NCI-H526 (cell line): ENCODE data around the gene SRF.
A peak's percentile ranks its signal among the peaks of the same experiment; 100 is the strongest.

Experiments
- DNase-seq, 2 experiments: peaks; one replicate each; lab custom pipeline; 2025; lab: John Stamatoyannopoulos, UW

The SRF gene

DNA sequence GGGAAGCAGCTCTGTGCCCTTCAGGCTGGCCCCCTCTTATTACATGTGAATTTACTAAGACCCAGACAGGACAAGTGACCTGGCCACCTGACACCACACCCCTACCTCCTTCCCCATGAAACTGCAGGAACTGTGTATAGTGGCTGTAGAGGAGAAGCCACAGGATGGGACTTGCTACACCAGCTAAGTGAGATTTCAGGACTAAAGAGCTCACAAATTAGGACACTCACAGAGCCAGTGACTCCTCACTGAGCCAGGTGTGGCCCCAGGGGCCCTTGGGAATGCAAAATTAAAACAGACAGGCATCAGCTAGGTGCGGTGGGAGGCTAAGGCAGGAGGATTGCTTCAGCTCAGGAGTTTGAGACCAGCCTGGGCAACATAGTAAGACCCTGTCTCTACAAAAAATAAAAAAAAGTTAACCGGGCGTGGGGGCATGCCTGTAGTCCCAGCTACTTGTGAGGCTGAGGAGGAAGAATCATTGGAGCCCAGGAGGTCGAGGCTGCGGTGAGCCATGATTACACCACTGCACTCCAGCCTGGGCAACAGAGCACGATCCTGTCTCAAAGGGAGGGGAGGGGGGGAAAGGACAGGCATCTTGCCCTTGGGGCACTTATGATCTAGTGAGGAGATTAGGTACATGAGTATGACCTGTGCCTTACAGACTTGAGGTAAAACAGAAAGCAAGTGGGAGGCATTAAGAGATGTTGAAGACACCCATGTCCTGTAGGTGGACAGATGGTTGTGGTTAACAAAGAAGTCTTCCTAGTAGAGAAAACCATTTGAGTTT lies 23.2 kb upstream of the SRF start:
- no peak for DNase-seq

DNA sequence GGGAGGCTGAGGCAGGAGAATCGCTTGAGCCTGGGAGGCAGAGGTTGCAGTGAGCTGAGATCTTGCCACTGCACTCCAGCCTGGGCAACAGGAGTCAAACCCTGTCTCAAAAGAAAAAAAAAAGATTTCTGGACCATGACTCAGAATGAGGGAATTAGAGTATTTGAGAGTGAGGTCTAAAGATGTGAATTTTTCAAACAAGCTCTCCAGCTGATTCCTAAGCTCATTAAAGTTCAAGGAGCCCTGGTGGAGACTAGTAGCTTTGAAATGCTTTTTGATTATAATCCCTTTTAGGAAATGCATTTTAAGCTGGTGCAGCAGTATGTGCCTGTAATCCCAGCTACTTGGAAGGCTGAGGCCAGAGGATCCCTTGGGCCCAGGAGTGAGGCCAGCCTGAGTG lies 21.8 kb upstream of the SRF start:
- no peak for DNase-seq

DNA sequence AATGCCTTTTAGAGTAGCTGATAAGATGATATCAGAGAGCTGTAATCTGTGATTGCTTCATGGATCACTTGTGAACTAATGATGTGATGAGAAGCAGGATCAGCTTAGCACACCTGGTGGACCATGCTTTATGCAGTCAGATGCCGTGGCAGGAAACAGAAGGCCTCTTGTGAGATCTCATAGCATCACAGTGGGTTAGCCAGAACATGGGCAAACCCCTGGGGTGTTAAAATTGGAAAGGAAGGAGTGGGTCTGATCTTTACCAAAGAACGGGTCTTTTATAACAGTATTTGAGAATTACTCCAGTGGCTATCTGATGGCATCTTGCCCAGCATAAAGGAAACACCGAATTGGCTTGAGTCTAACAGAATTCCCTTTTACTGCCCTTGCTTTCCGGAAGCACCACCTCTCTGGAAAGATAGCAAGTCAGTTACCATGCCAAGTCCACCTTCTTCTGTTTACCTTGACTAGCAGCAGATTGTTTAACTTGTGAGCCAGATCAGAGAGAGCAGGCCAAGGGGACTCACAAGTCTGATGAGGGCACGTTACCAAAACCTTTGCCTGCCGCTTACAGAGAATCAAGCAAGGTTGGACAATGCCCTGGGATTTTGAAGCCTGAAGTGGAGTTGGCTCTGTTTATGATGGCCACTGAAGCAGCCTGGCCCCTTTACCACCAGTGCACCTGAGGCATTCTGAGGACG lies 20.9 kb upstream of the SRF start:
- DNase-seq, result no peak

DNA sequence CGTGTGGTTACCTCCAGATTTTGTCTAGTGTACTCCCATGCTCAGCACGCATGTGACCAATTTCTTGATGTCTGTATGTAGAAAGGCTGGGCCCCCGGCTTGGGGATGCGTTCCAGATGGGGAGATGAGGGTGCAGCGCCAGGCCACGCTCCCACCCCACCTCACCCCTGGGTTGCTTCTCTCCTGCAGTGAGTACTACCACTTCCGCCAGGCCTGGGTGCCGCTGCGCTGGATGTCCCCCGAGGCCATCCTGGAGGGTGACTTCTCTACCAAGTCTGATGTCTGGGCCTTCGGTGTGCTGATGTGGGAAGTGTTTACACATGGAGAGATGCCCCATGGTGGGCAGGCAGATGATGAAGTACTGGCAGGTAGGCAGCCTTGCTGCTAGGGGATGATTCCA lies 11.5 kb upstream of the SRF start:
- DNase-seq, result no peak

DNA sequence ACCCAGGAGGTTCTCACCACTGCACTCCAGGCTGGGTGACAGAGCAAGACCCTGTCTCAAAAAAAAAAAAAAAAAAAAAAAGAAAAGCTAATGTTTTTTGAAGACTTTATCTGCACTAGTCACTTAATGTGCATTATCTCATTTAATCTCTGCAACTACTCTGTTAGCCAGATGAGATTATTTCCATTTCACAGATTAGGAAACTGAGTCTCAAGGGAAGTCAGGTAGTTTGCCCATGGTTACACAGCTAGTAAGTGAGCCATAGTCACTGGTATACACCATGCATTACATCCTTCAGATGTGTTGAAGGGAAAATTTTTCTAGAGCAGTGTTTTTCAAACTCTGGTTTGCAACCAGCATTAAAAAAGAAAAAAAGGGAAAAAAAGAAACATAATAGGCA lies 7.2 kb upstream of the SRF start:
- DNase-seq, result no peak

DNA sequence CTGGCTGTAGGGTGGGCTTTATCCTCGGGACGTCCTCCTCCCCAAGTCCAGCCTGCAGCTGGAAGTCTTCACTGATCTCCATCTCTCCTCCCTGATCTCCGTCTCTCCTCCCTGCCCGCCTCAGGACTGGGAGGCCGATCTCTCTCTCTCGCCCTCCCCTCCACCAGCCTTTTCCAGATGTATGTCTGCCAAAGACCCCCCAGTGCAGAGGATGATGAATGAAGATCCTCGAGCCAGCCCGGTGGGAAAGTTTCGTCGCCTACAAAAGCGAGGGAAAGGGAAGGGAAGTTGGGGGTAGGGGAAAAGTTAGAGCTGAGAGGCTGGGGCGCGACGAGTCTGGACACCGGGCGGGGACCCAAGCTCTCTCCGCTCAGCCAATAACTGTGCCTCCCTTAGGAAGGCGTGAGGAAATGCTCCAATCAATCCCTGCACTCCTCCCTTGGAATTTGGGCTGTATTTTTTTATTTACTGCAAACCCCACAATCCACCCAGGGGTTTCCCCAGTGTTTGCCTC lies 595 bp upstream of the SRF start:
- DNase-seq, result peak; percentile 85 to 88

DNA sequence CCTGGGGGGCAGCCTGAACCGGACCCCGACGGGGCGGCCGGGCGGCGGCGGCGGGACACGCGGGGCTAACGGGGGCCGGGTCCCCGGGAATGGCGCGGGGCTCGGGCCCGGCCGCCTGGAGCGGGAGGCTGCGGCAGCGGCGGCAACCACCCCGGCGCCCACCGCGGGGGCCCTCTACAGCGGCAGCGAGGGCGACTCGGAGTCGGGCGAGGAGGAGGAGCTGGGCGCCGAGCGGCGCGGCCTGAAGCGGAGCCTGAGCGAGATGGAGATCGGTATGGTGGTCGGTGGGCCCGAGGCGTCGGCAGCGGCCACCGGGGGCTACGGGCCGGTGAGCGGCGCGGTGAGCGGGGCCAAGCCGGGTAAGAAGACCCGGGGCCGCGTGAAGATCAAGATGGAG lies 636 bp downstream of the SRF start:
- DNase-seq, result peak in 1 of 2 experiments; percentile 51

DNA sequence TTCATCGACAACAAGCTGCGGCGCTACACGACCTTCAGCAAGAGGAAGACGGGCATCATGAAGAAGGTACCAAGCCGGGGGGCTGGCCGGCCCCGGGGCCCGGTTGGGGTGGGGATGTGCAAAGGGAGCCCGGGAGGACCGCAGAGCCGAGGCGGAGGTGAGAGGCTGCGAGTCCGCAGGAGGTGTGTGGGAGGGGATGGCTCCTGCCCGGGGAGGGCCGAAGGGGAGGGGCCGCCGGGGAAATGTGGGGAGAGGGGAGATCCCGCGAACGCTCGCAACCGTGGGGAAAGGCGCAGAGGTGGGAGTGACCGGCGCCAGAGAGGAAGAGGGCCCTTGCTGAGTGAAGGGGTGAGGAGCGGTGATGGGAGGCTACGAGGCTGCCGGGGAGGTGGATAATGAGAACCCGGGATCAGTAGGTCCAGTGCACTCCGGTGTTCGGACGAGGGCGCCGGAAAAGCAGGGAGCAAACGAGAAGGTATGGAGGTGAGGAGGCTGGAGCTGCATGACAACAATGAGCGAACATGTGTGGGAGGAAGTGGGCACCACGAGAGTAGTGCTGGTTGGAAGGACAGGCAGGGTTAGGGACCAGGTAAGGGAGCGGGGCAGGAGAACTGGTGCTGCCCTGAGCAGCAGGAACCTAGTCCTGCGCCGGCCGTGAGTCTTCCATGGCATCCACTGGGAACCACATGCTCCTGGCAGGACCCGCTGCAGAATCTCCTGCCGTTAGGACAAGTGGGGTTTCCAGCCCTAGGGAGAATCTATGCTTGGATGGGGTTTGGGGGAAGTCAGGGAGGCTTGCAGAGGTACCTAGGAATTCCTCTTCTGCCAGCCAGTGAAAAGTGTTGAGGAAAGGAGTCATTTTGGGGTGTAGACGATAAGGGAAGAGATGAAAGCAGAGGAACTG lies 1.3 kb downstream of the SRF start:
- DNase-seq, result peak in 1 of 2 experiments; percentile 70

DNA sequence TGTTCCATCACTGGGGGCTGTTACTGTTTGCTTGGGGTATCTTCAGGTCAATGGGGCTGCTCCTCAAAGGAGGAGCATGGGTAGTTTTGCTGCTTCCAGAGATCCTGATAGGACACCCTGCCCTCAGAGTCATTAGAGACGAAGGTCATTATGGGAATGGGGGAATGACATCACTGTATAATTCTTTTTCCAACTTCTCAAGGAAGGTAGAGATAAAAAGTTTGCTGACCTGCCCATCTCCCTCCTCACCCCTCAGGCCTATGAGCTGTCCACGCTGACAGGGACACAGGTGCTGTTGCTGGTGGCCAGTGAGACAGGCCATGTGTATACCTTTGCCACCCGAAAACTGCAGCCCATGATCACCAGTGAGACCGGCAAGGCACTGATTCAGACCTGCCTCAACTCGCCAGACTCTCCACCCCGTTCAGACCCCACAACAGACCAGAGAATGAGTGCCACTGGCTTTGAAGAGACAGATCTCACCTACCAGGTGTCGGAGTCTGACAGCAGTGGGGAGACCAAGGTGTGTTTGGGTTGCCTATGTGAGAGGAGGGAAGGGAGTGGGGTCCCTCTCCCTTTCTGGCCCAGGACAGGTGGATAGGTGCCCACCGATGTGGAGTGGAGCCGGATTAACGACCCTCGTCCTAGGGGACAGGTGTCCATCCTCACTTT lies 2.7 kb downstream of the SRF start:
- DNase-seq, result peak in 1 of 2 experiments; percentile 55

DNA sequence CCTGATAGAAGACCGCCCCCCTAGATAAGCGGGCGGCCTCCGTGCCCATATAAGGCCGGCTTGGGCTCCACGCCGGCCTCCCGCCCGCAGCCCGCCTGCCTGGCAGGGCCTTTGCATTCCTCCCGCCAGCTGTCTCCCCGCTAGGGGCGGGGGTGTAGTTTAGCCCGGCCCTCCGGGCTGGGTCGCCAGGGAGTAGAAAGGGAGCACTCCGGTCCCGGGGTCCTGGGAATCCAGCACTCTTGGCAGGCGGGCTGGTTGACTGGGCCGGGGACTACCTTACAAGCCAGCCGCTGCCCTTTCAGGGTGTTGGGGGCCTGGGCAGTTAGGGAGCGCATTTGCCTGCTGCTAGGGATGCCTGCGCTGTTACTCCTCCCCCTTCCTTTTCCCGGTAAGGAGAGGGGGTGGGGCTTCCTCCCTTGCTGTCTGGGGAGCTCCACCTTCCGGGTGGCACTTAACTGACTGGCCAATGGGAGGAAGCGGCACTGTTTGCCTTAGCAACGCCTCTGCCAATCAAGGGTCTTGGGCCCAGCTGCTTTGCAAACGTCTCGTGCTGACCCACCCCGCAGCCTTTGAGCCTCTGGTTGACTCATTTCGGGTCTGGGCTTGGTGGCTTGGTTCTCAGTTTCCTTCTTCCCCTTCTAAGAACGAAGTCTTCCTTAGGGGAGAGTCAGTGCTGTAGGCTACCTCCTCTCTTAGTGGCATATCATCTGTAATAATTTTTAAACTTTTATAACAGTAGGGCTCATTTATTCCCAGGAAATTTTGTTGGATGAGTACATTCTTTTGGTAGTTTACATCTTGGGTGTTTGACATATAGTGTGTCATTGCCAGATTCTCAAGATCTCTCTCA lies 3.4 kb downstream of the SRF start:
- DNase-seq, result peak; percentile 97 to 99

DNA sequence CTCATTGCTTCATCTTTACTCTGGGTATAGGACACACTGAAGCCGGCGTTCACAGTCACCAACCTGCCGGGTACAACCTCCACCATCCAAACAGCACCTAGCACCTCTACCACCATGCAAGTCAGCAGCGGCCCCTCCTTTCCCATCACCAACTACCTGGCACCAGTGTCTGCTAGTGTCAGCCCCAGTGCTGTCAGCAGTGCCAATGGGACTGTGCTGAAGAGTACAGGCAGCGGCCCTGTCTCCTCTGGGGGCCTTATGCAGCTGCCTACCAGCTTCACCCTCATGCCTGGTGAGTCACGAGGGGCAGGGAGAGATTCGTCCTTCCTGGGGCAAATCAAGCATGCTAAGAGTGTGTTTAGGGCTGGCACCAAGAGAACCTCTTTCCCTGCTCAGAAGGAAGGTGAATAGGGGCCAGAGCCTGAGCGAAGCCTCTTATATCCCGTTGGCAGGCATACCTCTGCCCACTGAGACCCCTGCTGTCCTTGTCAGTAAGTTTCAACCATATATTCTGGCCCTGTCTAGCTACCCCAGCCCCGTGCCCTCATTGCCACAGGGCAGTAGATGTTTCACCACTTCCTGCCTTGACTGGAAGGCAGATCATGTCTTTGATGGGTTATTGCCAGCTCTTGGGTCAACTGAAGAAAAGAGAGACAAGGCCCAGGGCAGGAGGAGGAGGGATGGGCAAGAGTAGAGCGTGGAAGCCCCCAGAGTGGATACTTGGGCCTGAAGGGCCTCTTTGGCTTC lies 4.8 kb downstream of the SRF start:
- DNase-seq, result no peak

DNA sequence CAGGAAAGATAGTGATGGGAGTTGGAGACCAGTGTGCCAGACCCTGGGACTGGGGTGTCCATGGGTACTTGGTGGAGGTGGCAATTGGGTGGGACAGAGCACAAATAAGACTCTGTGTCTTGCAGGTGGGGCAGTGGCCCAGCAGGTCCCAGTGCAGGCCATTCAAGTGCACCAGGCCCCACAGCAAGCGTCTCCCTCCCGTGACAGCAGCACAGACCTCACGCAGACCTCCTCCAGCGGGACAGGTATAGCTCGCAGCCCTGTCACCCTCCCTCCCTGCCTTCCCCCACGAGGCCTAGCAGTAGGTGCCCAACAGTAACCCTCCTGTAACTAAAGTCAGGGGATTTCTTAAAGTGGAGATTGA lies 5.3 kb downstream of the SRF start:
- no peak for DNase-seq

DNA sequence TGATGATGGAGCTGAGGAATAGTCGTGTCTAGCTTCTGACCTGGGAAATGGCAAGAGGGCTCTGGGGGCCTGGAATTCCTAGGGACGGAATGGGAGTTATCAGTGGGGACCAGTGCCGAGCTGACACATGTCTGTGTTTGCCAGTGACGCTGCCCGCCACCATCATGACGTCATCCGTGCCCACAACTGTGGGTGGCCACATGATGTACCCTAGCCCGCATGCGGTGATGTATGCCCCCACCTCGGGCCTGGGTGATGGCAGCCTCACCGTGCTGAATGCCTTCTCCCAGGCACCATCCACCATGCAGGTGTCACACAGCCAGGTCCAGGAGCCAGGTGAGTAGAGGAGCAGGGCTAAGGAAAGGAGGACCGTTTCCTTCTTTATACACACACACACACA lies 7.1 kb downstream of the SRF start:
- no peak for DNase-seq

DNA sequence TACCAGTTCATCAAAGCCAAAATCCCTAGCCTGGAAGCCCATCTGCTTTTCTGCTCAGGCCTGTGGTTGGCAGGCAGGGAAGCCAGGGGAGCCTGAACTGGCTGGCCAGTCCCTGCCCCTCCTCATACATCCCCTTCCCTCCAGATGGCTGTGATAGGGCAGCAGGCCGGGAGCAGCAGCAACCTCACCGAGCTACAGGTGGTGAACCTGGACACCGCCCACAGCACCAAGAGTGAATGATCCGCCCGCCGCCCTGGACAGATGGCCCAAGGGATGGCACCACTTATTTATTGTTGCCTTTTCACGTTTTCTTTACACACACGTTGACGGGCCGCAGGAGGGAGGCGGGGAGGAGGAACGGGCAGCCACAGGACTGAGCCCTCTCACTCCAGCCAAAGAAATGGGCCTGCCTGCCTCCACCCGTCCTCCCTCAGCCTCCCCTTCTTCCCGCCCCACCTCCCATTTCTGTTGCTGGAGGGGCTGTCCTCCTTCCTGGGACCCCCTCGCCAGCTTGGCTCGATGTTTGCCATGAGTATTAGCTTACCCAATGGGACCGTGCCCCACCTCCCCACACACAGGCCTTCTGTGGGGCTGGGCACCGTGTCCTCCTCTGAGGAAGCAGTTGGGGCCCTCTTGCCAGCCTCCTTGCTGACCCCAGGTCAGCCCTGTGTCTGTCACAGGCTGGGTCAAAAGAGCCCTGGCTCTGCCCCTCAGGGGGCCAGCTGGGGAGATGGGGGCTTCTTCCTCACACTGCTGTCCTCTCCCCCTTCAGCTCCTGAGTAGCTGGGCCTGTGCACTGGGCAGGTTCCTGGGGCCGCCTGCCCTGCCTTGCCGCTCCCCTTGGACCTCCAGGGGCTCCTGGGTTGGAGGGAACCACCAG lies 8.1 kb downstream of the SRF start:
- no peak for DNase-seq

DNA sequence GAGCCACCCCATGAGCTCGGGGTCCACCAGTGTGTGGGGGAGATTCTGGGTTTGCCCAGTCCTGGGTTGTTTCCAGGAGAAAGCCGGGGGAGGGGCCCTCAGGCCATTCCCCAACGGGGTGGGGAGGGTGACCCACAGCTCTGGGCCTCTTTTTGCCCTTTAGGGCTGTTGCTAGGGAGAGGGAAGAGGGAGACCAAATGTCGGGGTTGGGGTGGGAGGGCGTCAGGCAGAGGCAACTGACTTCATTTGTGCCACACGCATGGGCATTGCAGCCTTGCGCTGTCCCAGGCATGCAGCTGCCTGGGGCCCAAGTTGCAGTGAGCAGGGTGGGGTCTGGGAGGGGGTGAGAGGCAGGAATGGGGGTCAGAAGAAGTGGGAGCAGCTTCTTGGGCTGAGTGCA lies 9.0 kb downstream of the SRF start:
- no peak for DNase-seq

DNA sequence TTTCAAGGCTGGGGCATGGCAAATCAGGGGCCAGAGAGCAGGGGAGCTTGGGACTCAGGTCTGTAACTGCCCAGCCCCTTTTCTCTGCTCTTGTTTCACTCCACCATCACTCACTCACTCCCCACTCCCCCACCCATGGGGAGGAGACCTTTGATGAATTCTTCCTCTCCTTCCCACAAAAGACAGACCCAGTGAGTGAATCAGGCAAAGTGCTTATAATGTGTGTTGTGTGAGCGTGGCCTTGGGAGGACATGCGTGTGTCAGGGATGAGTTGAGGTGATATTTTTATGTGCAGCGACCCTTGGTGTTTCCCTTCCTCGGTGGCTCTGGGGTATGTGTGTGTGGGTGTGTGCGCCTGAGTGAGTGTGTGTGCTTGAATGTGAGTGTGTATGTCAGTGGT lies 9.9 kb downstream of the SRF start:
- no peak for DNase-seq

DNA sequence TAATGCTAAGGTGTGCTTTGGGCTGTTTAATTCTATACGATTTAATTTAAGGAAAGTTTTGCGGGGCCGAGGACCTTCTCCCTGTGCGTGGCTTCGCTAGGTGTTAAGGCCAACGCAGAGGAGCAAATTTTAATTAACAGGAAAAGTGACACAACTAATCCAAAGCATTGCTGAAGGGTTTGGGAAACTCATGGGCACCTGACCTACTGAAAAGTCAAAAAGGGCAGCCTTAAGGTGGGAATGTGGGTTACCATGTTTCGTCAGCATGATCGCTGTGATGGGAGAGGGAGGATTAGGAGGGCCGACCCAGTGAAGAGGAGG lies 10.5 kb downstream of the SRF start:
- DNase-seq, result no peak

DNA sequence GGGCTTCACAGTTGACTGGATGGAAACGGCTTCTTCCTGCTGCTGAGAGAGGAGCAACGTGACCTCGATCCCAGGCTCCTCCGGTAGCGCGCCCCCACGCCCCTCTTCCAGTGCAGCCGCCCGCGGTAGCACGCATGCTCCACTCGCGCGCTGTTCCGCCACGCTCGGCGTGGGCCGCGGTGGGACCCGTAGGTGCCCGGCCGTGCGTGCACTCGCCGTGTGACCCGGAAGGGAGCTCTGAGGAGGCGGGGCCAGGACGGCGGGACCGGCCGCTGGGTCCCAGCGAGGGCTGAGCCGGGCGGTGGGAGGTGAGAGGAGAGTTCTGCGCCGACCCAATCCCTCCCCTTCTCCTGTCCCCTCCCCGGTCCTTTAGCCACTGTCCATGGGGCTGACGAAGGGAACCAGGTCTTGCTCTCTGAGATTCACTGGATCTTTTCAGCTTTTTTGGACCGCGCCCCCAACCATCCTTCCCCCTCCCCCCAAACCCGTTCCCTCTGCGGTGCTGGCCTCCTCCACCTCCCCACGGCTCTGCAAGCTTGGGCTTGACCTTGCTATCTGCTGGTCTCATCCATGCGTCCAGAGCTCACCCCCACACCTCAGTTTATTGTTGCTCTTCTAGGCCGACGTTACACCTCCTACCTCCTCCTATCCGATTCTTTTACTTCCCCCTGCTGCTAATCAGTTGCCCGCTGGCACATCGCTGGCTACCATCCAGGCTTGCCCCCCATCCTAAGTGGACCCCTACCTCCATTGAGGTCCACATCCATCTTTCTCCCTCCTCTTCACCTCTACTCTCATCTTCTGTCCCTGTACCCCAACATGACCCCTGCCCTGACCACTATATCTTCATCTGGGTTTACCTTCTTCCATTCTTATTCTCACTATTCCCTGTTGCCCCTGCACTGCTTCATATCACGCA lies 11.1 kb downstream of the SRF start, which contains the start of gene CUL9:
Gene CUL9 (plus strand): TSS at position 255 of the 919 bp plus-strand sequence. CDS start 2,115 bp downstream, outside the sequence.
- DNase-seq, result peak; percentile 36 to 91
